ENCODE results near the gene RCCD1. TPM values are rescaled to one million over a fixed set of nuclear protein-coding genes. Genes with fewer than 3 reads are reported as not detected.

The RCCD1 gene
- total RNA-seq, 4 donors from 2014 or later, result 12.9 to 25.4 (median 17.9) TPM

DNA sequence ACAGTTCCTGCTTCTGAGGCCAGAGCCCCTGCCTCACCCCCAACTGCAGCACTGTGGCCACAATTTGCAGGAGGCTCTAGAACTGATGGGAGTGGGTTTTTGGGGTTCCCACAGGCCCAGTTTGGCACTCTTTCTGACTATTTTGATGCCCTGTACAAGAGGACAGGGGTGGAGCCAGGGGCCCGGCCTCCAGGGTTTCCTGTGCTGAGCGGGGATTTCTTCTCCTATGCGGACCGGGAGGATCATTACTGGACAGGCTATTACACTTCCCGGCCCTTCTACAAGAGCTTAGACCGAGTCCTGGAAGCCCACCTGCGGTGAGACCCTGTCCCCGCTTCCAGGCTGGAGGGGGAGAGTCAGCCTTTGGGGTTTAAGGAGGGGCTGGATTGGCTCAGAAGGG lies 44.7 kb upstream of the RCCD1 start:
- no peak for TF ChIP-seq POLR2A (IDR thresholded peaks at IDR 0.05)
- no peak for TF ChIP-seq EP300 (IDR thresholded peaks at IDR 0.05)
- TF ChIP-seq POLR2AphosphoS5 (IDR thresholded peaks at IDR 0.05), result no peak
- TF ChIP-seq, protein P1, sequence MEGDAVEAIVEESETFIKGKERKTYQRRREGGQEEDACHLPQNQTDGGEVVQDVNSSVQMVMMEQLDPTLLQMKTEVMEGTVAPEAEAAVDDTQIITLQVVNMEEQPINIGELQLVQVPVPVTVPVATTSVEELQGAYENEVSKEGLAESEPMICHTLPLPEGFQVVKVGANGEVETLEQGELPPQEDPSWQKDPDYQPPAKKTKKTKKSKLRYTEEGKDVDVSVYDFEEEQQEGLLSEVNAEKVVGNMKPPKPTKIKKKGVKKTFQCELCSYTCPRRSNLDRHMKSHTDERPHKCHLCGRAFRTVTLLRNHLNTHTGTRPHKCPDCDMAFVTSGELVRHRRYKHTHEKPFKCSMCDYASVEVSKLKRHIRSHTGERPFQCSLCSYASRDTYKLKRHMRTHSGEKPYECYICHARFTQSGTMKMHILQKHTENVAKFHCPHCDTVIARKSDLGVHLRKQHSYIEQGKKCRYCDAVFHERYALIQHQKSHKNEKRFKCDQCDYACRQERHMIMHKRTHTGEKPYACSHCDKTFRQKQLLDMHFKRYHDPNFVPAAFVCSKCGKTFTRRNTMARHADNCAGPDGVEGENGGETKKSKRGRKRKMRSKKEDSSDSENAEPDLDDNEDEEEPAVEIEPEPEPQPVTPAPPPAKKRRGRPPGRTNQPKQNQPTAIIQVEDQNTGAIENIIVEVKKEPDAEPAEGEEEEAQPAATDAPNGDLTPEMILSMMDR (IDR thresholded peaks at IDR 0.05), result no peak
- WGBS, result 85% methylated on average over 5 of the region's 8 CpGs
- Histone ChIP-seq H3K36me3 (peaks cover 97% of the 10 kb centered on the region), H3K27ac (no peak overlapping the region), H3K9me3 (no peaks in the 10 kb centered on the region), H3K4me3 (no peak overlapping the region), H3K4me1 (no peaks in the 10 kb centered on the region), H3K27me3 (no peaks in the 10 kb centered on the region)
- DNase-seq (ENCODE audit: low spot score in 2 of 2), result no peak

DNA sequence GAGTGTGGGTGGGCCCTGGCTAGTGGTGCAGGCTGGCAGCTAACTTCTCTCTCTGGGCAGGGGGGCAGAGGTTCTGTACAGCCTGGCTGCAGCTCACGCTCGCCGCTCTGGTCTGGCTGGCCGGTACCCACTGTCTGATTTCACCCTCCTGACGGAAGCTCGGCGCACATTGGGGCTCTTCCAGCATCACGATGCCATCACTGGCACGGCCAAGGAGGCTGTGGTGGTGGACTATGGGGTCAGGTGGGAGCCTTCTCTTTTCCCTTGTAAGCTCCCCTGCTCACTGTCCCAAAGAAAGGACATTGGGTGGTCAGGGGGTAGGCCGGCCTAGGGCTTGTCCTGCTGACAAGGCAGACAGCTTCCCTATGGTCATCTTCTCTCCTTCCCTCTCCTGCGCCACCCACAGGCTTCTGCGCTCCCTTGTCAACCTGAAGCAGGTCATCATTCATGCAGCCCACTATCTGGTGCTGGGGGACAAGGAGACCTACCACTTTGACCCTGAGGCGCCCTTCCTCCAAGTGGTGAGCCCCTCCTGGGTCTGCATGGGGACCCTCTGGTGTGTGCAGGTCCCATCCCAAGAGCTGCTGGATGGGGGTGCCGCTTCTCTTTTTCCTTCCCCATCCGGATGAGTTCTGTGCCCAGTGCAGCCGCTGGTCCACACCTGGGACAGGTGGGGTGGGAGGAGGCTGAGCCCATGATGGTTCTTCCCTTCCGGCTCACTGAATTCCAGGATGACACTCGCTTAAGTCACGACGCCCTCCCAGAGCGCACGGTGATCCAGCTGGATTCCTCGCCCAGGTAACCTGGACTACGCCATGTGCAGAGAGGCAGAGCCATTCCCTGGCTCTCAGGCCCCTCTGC lies 44.0 kb upstream of the RCCD1 start:
- Histone ChIP-seq H3K27me3 (no peaks in the 10 kb centered on the region), H3K4me1 (no peaks in the 10 kb centered on the region), H3K27ac (no peak overlapping the region), H3K4me3 (no peak overlapping the region), H3K36me3 (peaks cover 99% of the 10 kb centered on the region), H3K9me3 (no peaks in the 10 kb centered on the region)
- TF ChIP-seq EP300 (IDR thresholded peaks at IDR 0.05) (no peak), POLR2AphosphoS5 (IDR thresholded peaks at IDR 0.05) (no peak), POLR2A (IDR thresholded peaks at IDR 0.05) (no peak)
- TF ChIP-seq, protein P1 (IDR thresholded peaks at IDR 0.05), result no peak
- no peak for DNase-seq (ENCODE audit: low spot score in 2 of 2)
- WGBS, result 95% methylated on average over 20 of the region's 24 CpGs

DNA sequence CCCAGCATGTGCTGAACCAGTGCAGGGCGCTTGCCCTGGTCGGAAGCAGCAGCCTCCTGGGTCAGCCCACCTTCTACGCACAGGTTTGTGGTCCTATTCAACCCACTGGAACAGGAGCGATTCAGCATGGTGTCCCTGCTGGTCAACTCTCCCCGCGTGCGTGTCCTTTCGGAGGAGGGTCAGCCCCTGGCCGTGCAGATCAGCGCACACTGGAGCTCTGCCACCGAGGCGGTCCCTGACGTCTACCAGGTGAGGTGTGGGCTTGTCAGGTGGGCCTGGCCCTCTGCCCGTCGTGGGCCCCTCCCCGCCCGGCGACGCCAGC lies 43.4 kb upstream of the RCCD1 start:
- H3K27me3 ChIP-seq, result no peaks in the 10 kb centered on the region
- TF ChIP-seq, protein P1 (IDR thresholded peaks at IDR 0.05), result no peak
- TF ChIP-seq POLR2AphosphoS5 (IDR thresholded peaks at IDR 0.05) (no peak), EP300 (IDR thresholded peaks at IDR 0.05) (no peak), POLR2A (IDR thresholded peaks at IDR 0.05) (no peak)
- no peaks in the 10 kb centered on the region for H3K4me1 ChIP-seq
- no peak overlapping the region for H3K27ac ChIP-seq
- DNase-seq (ENCODE audit: low spot score in 2 of 2), result no peak
- no peak overlapping the region for H3K4me3 ChIP-seq
- no peaks in the 10 kb centered on the region for H3K9me3 ChIP-seq
- peaks cover 99% of the 10 kb centered on the region for H3K36me3 ChIP-seq
- 94% methylated on average over 18 of the region's 19 CpGs for WGBS

DNA sequence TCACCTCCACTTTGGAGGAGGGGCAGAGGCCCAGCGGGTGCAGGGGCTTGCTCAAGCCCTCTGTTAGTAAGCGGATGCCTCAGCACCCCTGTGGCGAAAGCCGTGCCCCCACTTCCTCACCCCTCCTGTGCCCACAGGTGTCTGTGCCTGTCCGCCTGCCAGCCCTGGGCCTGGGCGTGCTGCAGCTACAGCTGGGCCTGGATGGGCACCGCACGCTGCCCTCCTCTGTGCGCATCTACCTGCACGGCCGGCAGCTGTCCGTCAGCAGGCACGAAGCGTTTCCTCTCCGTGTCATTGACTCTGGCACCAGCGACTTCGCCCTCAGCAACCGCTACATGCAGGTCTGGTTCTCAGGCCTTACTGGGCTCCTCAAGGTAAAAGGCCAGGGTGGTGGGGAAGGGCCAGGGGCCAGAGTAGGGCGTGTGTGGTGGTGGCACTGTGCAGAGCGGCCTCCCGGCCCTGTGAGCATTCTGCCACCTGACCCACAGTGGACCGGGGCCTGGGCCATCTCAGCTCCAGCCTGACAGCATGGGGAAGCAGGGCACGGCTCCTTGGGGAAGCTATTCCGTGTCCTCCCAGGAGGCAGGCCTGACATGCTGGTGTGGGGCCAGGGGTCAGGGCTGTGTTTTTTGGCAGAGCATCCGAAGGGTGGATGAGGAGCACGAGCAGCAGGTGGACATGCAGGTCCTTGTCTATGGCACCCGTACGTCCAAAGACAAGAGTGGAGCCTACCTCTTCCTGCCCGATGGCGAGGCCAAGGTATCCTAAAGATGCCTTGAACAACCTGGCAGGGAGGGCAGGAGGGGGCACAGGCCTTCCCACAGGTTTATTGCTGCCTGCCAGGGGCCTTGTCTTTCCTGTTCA lies 42.5 kb upstream of the RCCD1 start:
- TF ChIP-seq POLR2A (IDR thresholded peaks at IDR 0.05) (no peak), POLR2AphosphoS5 (IDR thresholded peaks at IDR 0.05) (no peak), EP300 (IDR thresholded peaks at IDR 0.05) (no peak)
- TF ChIP-seq, protein P1 (IDR thresholded peaks at IDR 0.05), result no peak
- Histone ChIP-seq H3K4me1 (no peaks in the 10 kb centered on the region), H3K36me3 (peaks cover 99% of the 10 kb centered on the region), H3K27ac (no peak overlapping the region), H3K9me3 (no peaks in the 10 kb centered on the region), H3K4me3 (no peak overlapping the region), H3K27me3 (no peaks in the 10 kb centered on the region)
- WGBS, result 93% methylated on average over 28 of the region's 30 CpGs
- DNase-seq (ENCODE audit: low spot score in 2 of 2), result no peak

DNA sequence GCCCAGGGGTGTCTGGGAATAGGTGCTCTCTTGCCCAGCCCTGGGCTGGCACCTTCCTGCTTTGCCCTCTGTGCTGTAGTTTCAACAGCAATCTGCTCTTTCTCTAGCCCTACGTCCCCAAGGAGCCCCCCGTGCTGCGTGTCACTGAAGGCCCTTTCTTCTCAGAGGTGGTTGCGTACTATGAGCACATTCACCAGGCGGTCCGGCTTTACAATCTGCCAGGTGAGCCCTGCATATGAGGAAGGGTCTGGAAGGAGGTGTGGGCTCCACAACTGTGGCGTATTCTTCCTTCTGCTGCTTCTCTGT lies 42.0 kb upstream of the RCCD1 start:
- H3K4me1 ChIP-seq, result no peaks in the 10 kb centered on the region
- TF ChIP-seq POLR2AphosphoS5 (IDR thresholded peaks at IDR 0.05), result no peak
- H3K4me3 ChIP-seq, result no peak overlapping the region
- 90% methylated on average over 7 of the region's 7 CpGs for WGBS
- H3K27me3 ChIP-seq, result no peaks in the 10 kb centered on the region
- no peak for DNase-seq (ENCODE audit: low spot score in 2 of 2)
- H3K9me3 ChIP-seq, result no peaks in the 10 kb centered on the region
- no peak overlapping the region for H3K27ac ChIP-seq
- peaks cover 99% of the 10 kb centered on the region for H3K36me3 ChIP-seq

Measured in suprapubic skin (tissue), 4 donors.